Vagina (tissue), 2 donors: Measurements from ENCODE around the gene SAE1.

ENCODE experiments used
- CTCF ChIP-seq, 3 experiments: fragments of 450-650 bp in 2 of 3; fragments of 200-600 bp in 1 of 3; sonication (generic) in 1 of 3; IDR thresholded peaks; one replicate each; pipeline ENCODE4 v1.5.1; 2017 to 2019; ENCODE audit warnings: antibody characterized with exemption in 3 of 3, mild to moderate bottlenecking in 2 of 3, moderate library complexity in 2 of 3
- POLR2A ChIP-seq, 2 donors: fragments of 450-650 bp; IDR thresholded peaks; one replicate each; pipeline ENCODE4 v1.6.1; 2017; ENCODE audit warnings: antibody characterized with exemption in 2 of 2, mild to moderate bottlenecking in 2 of 2, moderate library complexity in 2 of 2
- POLR2AphosphoS5 ChIP-seq, 2 donors: sonication (generic); formaldehyde crosslinking; IDR thresholded peaks; one replicate each; pipeline ENCODE4 v1.9.0; 2017; ENCODE audit warnings: antibody characterized with exemption in 2 of 2, mild to moderate bottlenecking in 2 of 2, low read depth in 1 of 2; ENCODE audit not compliant: insufficient read depth in 1 of 2

GRCh38 chr19:47239152-47239551, 108.5 kb downstream of the SAE1 start:
- TF ChIP-seq CTCF (IDR thresholded peaks at IDR 0.05) (no peak), POLR2AphosphoS5 (IDR thresholded peaks at IDR 0.05; ENCODE audit: insufficient read depth in 1 of 2, low read depth in 1 of 2) (no peak), POLR2A (IDR thresholded peaks at IDR 0.05) (no peak)
